HEK293 (cell line): ENCODE data around the gene C1QBP.
"Not testable (repeated sequence)": the region's sequence is repeated elsewhere in the genome, so short reads cannot be mapped to it uniquely, and the experiment has no call there.

Experiments
- CTCF ChIA-PET: fragments of 350-600 bp; formaldehyde crosslinking; extraction: SDS; loops from one replicate; lab custom pipeline; 2021; ENCODE audit warnings: antibody characterized with exemption; lab: Yijun Ruan, JAX
- POLR2A ChIA-PET: fragments of 300-600 bp; formaldehyde crosslinking; extraction: SDS; loops from one replicate; lab custom pipeline; 2020; ENCODE audit warnings: antibody characterized with exemption, inconsistent platforms; lab: Yijun Ruan, JAX
- H3K27ac ChIP-seq: fragments of 200-500 bp; sonication (Bioruptor generic); 2 replicates; pipeline ENCODE4 v1.5.1; 2014; ENCODE audit warnings: low read depth, low read length, control low read depth, inconsistent platforms; ENCODE audit errors: extremely low read depth
- H3K36me3 ChIP-seq, 2 experiments: fragments of 200-500 bp in 1 of 2; sonication (Bioruptor generic) in 1 of 2; 1 replicate in 1 of 2; 2 replicates in 1 of 2; pipeline ENCODE4 v1.5.1; 2014 to 2017; ENCODE audit warnings: inconsistent platforms in 2 of 2, low read length in 2 of 2; ENCODE audit not compliant: control insufficient read depth in 2 of 2, insufficient read depth in 1 of 2
- H3K4me1 ChIP-seq: fragments of 200-500 bp; sonication (Bioruptor generic); 2 replicates; pipeline ENCODE4 v1.5.1; 2014; ENCODE audit warnings: mild to moderate bottlenecking, low read length, inconsistent platforms; ENCODE audit not compliant: control insufficient read depth, insufficient read depth
- H3K4me3 ChIP-seq: 2 replicates; pipeline ENCODE4 v1.5.1; 2011; ENCODE audit warnings: low read depth, mild to moderate bottlenecking, control low read depth, low read length, moderate library complexity
- H3K9me3 ChIP-seq: fragments of 200-500 bp; sonication (Bioruptor generic); 2 replicates; pipeline ENCODE4 v1.5.1; 2014; ENCODE audit warnings: low read depth, low read length, inconsistent platforms; ENCODE audit not compliant: control insufficient read depth, insufficient read depth
- CTCF ChIP-seq: fragments of 450-650 bp; formaldehyde crosslinking; IDR thresholded peaks from 2 replicates; pipeline ENCODE4 v1.5.1; 2016; ENCODE audit warnings: missing biosample characterization, missing genetic modification characterization
- HIC1 ChIP-seq: fragments of 450-650 bp; formaldehyde crosslinking; IDR thresholded peaks from 2 replicates; pipeline ENCODE4 v1.5.1; 2016; ENCODE audit warnings: missing biosample characterization, missing genetic modification characterization
- REST ChIP-seq: fragments of 450-650 bp; formaldehyde crosslinking; IDR thresholded peaks from 2 replicates; pipeline ENCODE4 v1.5.1; 2016; ENCODE audit warnings: missing biosample characterization, missing genetic modification characterization
- ZNF148 ChIP-seq: fragments of 450-650 bp; formaldehyde crosslinking; IDR thresholded peaks from 2 replicates; pipeline ENCODE4 v1.5.0; 2017; ENCODE audit warnings: missing biosample characterization, missing genetic modification characterization, borderline replicate concordance
- ZNF157 ChIP-seq: fragments of 450-650 bp; formaldehyde crosslinking; IDR thresholded peaks from 2 replicates; pipeline ENCODE4 v1.5.1; 2016; ENCODE audit warnings: missing biosample characterization, missing genetic modification characterization
- ZNF18 ChIP-seq: fragments of 450-650 bp; formaldehyde crosslinking; IDR thresholded peaks from 2 replicates; pipeline ENCODE4 v1.5.1; 2016; ENCODE audit warnings: missing biosample characterization, missing genetic modification characterization
- ZNF202 ChIP-seq: fragments of 450-650 bp; formaldehyde crosslinking; IDR thresholded peaks from 2 replicates; pipeline ENCODE4 v1.5.1; 2016; ENCODE audit warnings: missing biosample characterization, missing genetic modification characterization, borderline replicate concordance

The C1QBP gene

GRCh38 chr17:5431234-5431633, 7.7 kb downstream of the C1QBP start:
- peaks cover 82 to 98% of the 10 kb centered on the region in 2 experiments for H3K36me3 ChIP-seq
- not testable (repeated sequence) for H3K4me1 ChIP-seq, H3K4me3 ChIP-seq, H3K9me3 ChIP-seq
- POLR2A ChIA-PET, result interaction anchor here (0.9 to 7.4 kb wide), 5 partner anchors 8 to 55 kb away, joined by 3 to 43 read pairs (median 3); partner anchors contain the start of genes C1QBP, DERL2, MIS12 and NUP88
- H3K27ac ChIP-seq, result 0 out of 2 replicates have a peak overlapping the region, but pooled peaks have one; percentile 44
- CTCF ChIA-PET, result interaction anchor here (2.3 kb wide), 1 partner anchor 10 kb away, joined by 7 read pairs; no protein-coding TSS in a partner anchor
- 0 out of 2 replicates have a peak, but pooled peaks have one; percentile 46 for TF ChIP-seq ZNF18
- TF ChIP-seq CTCF, result peak; percentile 12; the same call in 1 of the 2 replicates

GRCh38 chr17:5430413-5430999, 8.4 kb downstream of the C1QBP start:
- CTCF ChIA-PET, result interaction anchor here (0.9 to 2.3 kb wide), 2 partner anchors 9 to 10 kb away, joined by 5 to 7 read pairs; partner anchors contain the start of gene C1QBP
- H3K36me3 ChIP-seq, result peaks cover 85 to 99% of the 10 kb centered on the region in 2 experiments
- H3K4me1 ChIP-seq, result no peaks in the 10 kb centered on the region
- no peak overlapping the region for H3K4me3 ChIP-seq
- no peak overlapping the region; the same call in 1 of the 2 replicates for H3K27ac ChIP-seq
- no peaks in the 10 kb centered on the region for H3K9me3 ChIP-seq
- TF ChIP-seq HIC1 (tag by site-specific recombination), result no peak
- no peak for TF ChIP-seq ZNF157
- TF ChIP-seq ZNF148 (tag by site-specific recombination), result no peak
- no peak for TF ChIP-seq ZNF202
- no peak for TF ChIP-seq REST (tag by site-specific recombination)
- TF ChIP-seq, all 188 proteins: peak for 0
- POLR2A ChIA-PET, result interaction anchor here (0.7 to 7.4 kb wide), 6 partner anchors 9 to 149 kb away, joined by 3 to 43 read pairs (median 4); partner anchors contain the start of genes C1QBP, DERL2, MIS12 and NUP88
